Suppressor macrophage treated with lipopolysaccharide for 1 hour (primary cell): Measurements from ENCODE around the gene SAMD1.
A peak's percentile ranks its signal among the peaks of the same experiment; 100 is the strongest.
"Not testable (repeated sequence)": the region's sequence is repeated elsewhere in the genome, so short reads cannot be mapped to it uniquely, and the experiment has no call there.

Experiments
- DNase-seq, 3 donors: peaks; one replicate each; pipeline ENCODE4 v3.0.0-alpha.2; 2020 to 2022

The SAMD1 gene

GRCh38 chr19:14059093-14059480 is 31.5 kb downstream of the SAMD1 start:
- peak; percentile 42 to 71 (median 57) for DNase-seq

GRCh38 chr19:14058182-14059092 is 32.1 kb downstream of the SAMD1 start:
- no peak for DNase-seq

GRCh38 chr19:14056741-14057356 is 33.7 kb downstream of the SAMD1 start:
- no peak for DNase-seq

DNA sequence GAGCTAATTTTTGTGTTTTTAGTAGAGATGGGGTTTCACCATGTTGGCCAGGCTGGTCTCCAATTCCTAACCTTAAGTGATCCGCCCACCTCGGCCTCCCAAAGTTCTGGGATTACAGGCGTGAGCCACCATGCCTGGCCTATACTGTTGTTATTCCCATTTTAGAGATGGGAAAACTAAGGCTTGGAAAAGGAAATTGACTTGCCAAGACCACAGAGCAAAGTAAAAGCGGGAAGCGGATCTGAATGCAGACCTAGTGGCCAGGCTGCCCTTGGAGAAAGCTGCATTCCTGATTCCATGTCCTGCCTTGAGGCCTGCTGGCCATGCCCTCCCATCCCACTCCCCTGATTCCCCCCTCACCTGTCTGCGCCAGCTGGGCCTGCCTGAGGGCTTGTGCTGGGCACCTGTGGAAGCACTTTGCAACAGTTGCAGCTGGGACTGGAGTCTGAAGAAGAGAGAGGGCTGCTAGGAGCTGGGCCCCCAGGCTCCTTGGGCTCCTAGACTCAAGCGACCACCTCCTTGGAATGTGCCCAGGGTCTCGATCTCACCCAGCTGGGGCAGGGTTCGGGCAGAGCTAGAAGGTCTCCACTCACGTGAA is 34.4 kb downstream of the SAMD1 start:
- DNase-seq: no peak

DNA sequence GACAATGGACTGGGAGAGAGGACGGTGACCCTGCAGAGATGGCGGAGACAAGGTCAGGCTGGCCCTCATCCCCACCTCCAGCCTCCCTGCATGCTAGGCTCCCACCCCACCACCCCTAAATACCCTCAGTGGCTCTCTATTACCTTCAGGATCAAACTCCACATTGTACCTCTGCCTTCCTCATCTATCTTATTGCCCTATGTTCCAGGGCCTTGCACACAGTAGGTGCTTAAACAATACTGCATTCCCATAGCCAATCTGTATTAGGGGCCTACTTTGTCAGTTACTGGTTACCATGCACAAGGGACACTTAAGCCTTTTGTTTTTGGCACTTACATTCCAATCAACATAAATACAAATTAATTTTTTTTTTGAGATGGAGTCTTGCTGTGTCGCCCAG is 35.2 kb downstream of the SAMD1 start:
- DNase-seq: no peak

GRCh38 chr19:14054721-14055120 is 35.8 kb downstream of the SAMD1 start:
- DNase-seq: no peak

DNA sequence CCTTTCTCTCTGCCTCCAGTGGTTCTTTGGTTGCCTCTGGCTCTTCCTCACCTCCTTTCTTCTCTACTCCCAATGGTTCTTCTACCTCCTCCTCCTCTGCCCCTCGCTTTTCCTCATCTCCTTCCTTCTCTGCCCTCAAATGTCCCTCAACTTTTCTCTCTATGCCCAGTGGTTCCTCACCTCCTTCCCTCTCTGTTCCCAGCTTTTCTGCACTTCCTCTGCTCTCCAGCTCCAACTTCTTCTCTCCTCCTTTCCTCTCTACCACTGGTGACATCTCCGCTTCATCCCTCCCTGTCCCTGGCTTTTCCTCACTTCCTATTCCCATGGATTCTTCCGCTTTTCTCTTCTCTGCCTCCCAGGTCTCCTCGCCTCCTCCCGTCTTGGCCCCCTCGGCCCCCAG is 36.5 kb downstream of the SAMD1 start:
- no peak for DNase-seq

DNA sequence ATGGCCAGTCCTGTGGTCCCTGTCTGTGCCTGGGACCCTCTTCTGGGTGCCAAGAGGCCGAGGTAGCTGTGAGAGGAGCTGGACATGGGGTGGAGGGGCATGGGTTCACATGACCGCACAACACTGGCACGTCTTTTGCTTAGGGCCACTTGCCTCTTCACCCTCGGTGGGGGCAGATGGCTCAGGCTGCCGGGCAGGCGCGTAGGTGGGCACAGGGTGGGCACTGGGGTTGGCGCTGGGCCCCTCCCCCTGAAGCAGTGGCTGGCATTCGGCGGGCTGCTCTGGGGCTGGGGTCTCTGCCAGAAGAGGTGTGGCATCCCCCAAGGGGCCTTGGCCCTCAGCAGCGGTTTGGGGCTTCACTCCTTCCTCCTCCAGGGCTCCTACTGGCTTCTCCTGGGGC is 37.1 kb downstream of the SAMD1 start:
- DNase-seq: no peak

DNA sequence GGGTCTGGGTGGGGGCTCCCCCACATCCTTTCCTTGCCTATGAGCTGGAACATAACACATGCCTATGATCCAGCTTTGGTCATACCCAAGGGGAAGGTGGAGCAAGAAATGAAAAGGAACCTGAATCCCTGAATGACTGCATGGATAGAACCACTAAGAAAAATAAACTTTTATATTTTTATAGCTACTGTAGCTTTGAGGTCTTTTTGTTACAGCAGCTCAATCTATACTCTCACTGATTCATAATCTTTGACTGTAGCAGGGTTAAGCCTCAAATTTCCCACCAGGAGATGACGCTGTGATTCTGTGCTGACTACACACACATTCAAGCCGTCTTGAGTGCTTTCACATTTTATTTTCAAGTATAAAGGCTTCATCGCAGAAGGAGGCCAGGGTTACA is 37.5 kb downstream of the SAMD1 start:
- DNase-seq: no peak

- no peak for DNase-seq
Observed at GRCh38 chr19:14052470-14052869, 38.1 kb downstream of the SAMD1 start.

DNA sequence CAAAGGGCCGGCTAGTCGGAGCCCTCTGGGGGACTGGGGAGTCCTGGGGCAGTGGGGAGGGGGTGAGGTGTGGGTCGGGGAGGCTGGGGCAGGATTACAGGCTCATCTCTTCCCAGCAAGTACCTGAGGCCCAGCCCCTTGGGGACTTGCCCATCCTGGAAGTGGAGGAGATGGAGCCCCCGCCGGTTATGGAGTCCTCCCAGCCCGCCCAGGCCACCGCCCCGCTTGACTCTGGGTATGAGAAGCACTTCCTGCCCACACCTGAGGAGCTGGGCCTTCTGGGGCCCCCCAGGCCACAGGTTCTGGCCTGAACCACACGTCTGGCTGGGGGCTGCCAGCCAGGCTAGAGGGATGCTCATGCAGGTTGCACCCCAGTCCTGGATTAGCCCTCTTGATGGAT is 38.6 kb downstream of the SAMD1 start:
- no peak for DNase-seq

DNA sequence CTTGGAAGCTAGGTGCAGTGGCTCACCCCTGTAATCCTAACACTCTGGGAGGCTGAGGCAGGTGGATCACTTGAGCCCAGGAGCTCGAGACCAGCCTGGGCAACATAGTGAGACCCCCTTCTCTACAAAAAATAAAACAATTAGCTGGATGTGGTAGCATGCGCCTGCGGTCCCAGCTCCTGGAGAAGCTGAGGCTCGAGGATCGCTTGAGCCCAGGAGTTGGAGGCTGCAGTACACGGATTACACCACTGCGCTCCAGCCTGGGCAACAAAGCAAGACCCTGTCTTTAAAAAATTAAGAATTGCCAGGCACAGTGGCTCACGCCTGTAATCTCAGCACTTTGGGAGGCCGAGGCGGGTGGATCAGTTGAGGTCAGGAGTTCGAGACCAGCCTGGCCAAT is 39.6 kb downstream of the SAMD1 start:
- DNase-seq: not testable (repeated sequence)

GRCh38 chr19:14050512-14050911 is 40.0 kb downstream of the SAMD1 start:
- no peak for DNase-seq

- peak; percentile 82 to 85 (median 85) for DNase-seq
Observed at GRCh38 chr19:14048443-14049153, 42.0 kb downstream of the SAMD1 start.

- DNase-seq: not testable (repeated sequence)
Observed at GRCh38 chr19:14047866-14048265, 42.7 kb downstream of the SAMD1 start.

DNA sequence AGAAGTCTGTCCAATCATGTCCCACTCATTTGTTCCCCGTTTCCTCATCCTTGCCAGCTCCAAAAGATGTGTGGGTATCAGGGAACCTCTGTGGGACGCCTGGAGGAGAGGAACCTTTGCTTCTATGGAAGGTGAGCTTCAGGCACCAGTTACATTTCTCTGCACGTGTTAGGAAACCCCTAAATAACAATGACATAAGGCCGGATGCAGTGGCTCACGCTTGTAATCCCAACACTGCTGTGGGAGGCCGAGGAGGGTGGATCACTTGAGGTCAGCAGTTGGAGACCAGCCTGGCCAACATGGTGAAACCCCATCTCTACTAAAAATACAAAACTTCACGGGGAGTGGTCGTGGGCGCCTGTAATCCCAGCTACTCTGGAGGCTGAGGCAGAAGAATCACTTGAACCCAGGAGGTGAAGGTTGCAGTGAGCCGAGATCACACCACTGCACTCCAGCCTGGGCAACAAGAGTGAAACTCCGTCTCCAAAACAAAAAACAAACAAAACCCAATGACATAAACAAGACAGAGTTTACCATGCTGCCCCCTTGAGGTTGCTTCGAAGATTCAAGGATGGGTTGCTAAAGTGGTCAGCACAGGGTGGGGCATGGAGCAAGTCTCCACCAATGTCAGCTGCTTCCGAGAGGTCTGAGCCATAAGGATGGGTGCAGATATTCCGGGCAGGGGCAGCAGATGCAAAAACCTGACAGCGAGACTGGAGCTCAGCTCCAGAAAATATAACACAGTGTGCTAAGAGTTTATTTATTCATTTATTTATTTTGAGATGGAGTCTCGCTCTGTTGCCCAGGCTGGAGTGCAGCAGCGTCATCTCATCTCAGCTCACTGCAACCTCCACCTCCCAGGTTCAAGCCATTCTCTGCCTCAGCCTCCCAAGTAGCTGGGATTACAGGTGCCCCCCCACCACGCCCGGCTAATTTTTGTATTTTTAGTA is 47.6 kb downstream of the SAMD1 start:
- peak; percentile 77 to 80 (median 78) for DNase-seq

GRCh38 chr19:14039181-14039580 is 51.4 kb downstream of the SAMD1 start:
- DNase-seq: no peak
